ENCODE data around the gene CAMK2N1. TPM values are rescaled to one million over a fixed set of nuclear protein-coding genes. Genes with fewer than 3 reads are reported as not detected.

CAMK2N1 gene
- total and polyA plus RNA-seq, 2 donors (not counting 1 experiment from before 2014, with no cell fraction given): 79.9 to 156 TPM

GRCh38 chr1:20442920-20443625 lies 42.9 kb downstream of the CAMK2N1 start:
- H3K4me2 ChIP-seq (ENCODE audit: extremely low read depth, insufficient read depth, low read length): no peak overlapping the region
- H2AFZ ChIP-seq (ENCODE audit: low read length): no peak overlapping the region
- no peak overlapping the region for H3K27ac ChIP-seq (ENCODE audit: insufficient read depth, low read length)
- no peak for DNase-seq (ENCODE audit: low read depth in 2 of 2)
- no peaks in the 10 kb centered on the region for H3K36me3 ChIP-seq (ENCODE audit: control insufficient read depth, insufficient read depth, low read length)
- no peak for TF ChIP-seq CTCF (conservative IDR thresholded peaks at IDR 0.05 in 1 of 2, IDR thresholded peaks at IDR 0.05 in 1 of 2; ENCODE audit: low read depth in 1 of 2, low read length in 2 of 2)
- TF ChIP-seq EZH2 (IDR thresholded peaks at IDR 0.05; ENCODE audit: low read length, missing control alignments): no peak
- H3K9ac ChIP-seq (ENCODE audit: insufficient read depth, low read length): no peak overlapping the region
- H3K27me3 ChIP-seq (ENCODE audit: control insufficient read depth, insufficient read depth, low read length): peaks cover 4% of the 10 kb centered on the region
- H3K9me3 ChIP-seq (ENCODE audit: control insufficient read depth, insufficient read depth, low read depth, low read length): no peaks in the 10 kb centered on the region
- H3K79me2 ChIP-seq (ENCODE audit: control insufficient read depth, insufficient read depth, low read length): no peaks in the 10 kb centered on the region
- no peaks in the 10 kb centered on the region for H4K20me1 ChIP-seq (ENCODE audit: control insufficient read depth, extremely low read depth, insufficient read depth, low read length)
- H3K4me3 ChIP-seq (replicated peaks in 1 of 4; ENCODE audit: control extremely low read depth in 1 of 4, insufficient read depth in 1 of 4, low read depth in 3 of 4, low read length in 4 of 4): no peak overlapping the region
- peaks cover 6% of the 10 kb centered on the region for H3K4me1 ChIP-seq (ENCODE audit: control insufficient read depth, extremely low read depth, insufficient read depth, low read length)

- no peaks in the 10 kb centered on the region for H3K36me3 ChIP-seq (ENCODE audit: control insufficient read depth, insufficient read depth, low read length)
- TF ChIP-seq CTCF (conservative IDR thresholded peaks at IDR 0.05 in 1 of 2, IDR thresholded peaks at IDR 0.05 in 1 of 2; ENCODE audit: low read depth in 1 of 2, low read length in 2 of 2): no peak
These were observed 45.2 kb downstream of the CAMK2N1 start for GRCh38 chr1:20440785-20441200.

GRCh38 chr1:20439282-20439681 lies 46.7 kb downstream of the CAMK2N1 start:
- DNase-seq (ENCODE audit: low read depth in 2 of 2): peak; percentile 41 to 54
- Histone ChIP-seq H3K9me3 (ENCODE audit: control insufficient read depth, insufficient read depth, low read depth, low read length) (no peaks in the 10 kb centered on the region), H3K27ac (ENCODE audit: insufficient read depth, low read length) (no peak overlapping the region), H3K4me1 (ENCODE audit: control insufficient read depth, extremely low read depth, insufficient read depth, low read length) (peaks cover 4% of the 10 kb centered on the region), H3K36me3 (ENCODE audit: control insufficient read depth, insufficient read depth, low read length) (no peaks in the 10 kb centered on the region), H4K20me1 (ENCODE audit: control insufficient read depth, extremely low read depth, insufficient read depth, low read length) (no peaks in the 10 kb centered on the region), H3K4me3 (replicated peaks in 1 of 4; ENCODE audit: control extremely low read depth in 1 of 4, insufficient read depth in 1 of 4, low read depth in 3 of 4, low read length in 4 of 4) (no peak overlapping the region), H3K79me2 (ENCODE audit: control insufficient read depth, insufficient read depth, low read length) (no peaks in the 10 kb centered on the region), H2AFZ (ENCODE audit: low read length) (no peak overlapping the region), H3K9ac (ENCODE audit: insufficient read depth, low read length) (no peak overlapping the region), H3K27me3 (ENCODE audit: control insufficient read depth, insufficient read depth, low read length) (peaks cover 22% of the 10 kb centered on the region), H3K4me2 (ENCODE audit: extremely low read depth, insufficient read depth, low read length) (no peak overlapping the region)
- no peak for TF ChIP-seq CTCF (conservative IDR thresholded peaks at IDR 0.05 in 1 of 2, IDR thresholded peaks at IDR 0.05 in 1 of 2; ENCODE audit: low read depth in 1 of 2, low read length in 2 of 2)
- no peak for TF ChIP-seq EZH2 (IDR thresholded peaks at IDR 0.05; ENCODE audit: low read length, missing control alignments)

More at GRCh38 chr1:20440785-20441200, 45.2 kb downstream of the CAMK2N1 start:
- Histone ChIP-seq H3K4me1 (ENCODE audit: control insufficient read depth, extremely low read depth, insufficient read depth, low read length) (peaks cover 4% of the 10 kb centered on the region), H3K27me3 (ENCODE audit: control insufficient read depth, insufficient read depth, low read length) (peaks cover 13% of the 10 kb centered on the region), H3K4me2 (ENCODE audit: extremely low read depth, insufficient read depth, low read length) (no peak overlapping the region), H3K79me2 (ENCODE audit: control insufficient read depth, insufficient read depth, low read length) (no peaks in the 10 kb centered on the region), H3K27ac (ENCODE audit: insufficient read depth, low read length) (no peak overlapping the region), H2AFZ (ENCODE audit: low read length) (no peak overlapping the region), H3K9me3 (ENCODE audit: control insufficient read depth, insufficient read depth, low read depth, low read length) (no peaks in the 10 kb centered on the region), H3K9ac (ENCODE audit: insufficient read depth, low read length) (no peak overlapping the region), H3K4me3 (replicated peaks in 1 of 4; ENCODE audit: control extremely low read depth in 1 of 4, insufficient read depth in 1 of 4, low read depth in 3 of 4, low read length in 4 of 4) (no peak overlapping the region), H4K20me1 (ENCODE audit: control insufficient read depth, extremely low read depth, insufficient read depth, low read length) (no peaks in the 10 kb centered on the region)
- DNase-seq (ENCODE audit: low read depth in 2 of 2): peak; percentile 40 to 53
